HFFc6 (cell line): ENCODE measurements around the gene GC. TPM values are rescaled to one million over a fixed set of nuclear protein-coding genes. Genes with fewer than 3 reads are reported as not detected.
"Not testable (repeated sequence)": the region's sequence is repeated elsewhere in the genome, so short reads cannot be mapped to it uniquely, and the experiment has no call there.

ENCODE experiments used
- DNase-seq: peaks from one replicate; pipeline ENCODE4 v3.0.0-alpha.2; 2018
- H3K27ac Mint-ChIP-seq: 2 replicates; pipeline ENCODE4 v1.8.0; 2020; ENCODE audit warnings: mild to moderate bottlenecking, mixed read lengths
- H3K27me3 Mint-ChIP-seq: 2 replicates; pipeline ENCODE4 v1.8.0; 2021; ENCODE audit warnings: mild to moderate bottlenecking, moderate library complexity, mixed read lengths; ENCODE audit not compliant: insufficient read depth
- H3K36me3 Mint-ChIP-seq: 2 replicates; pipeline ENCODE4 v1.8.0; 2021; ENCODE audit warnings: low read depth, mixed read lengths
- H3K4me1 Mint-ChIP-seq: 2 replicates; pipeline ENCODE4 v1.8.0; 2020; ENCODE audit warnings: low read depth, mixed read lengths
- H3K4me3 Mint-ChIP-seq: 2 replicates; pipeline ENCODE4 v1.8.0; 2020; ENCODE audit warnings: mild to moderate bottlenecking, moderate library complexity, mixed read lengths
- H3K9me3 Mint-ChIP-seq: 2 replicates; pipeline ENCODE4 v1.8.0; 2020; ENCODE audit warnings: mild to moderate bottlenecking, mixed read lengths
- total RNA-seq, 6 experiments: library from RNA; stranded (reverse); fragmentation: NEBNext Ultra II Directional; extraction: Animal tissue kit (Norgen Biotek cat#: 25700); gene quantifications; 2 replicates in 1 of 6; 3 replicates in 5 of 6; pipeline ENCODE4 v1.2.3, GENCODE V29; 2021
- TF ChIP-seq, protein P1 (sequence below): fragments of 200-600 bp; sonication (generic); IDR thresholded peaks from 2 replicates; pipeline ENCODE4 v1.5.0; 2021; ENCODE audit warnings: antibody characterized with exemption, mild to moderate bottlenecking

GC gene
- total RNA-seq, 6 experiments from 2014 or later, result not detected

DNA sequence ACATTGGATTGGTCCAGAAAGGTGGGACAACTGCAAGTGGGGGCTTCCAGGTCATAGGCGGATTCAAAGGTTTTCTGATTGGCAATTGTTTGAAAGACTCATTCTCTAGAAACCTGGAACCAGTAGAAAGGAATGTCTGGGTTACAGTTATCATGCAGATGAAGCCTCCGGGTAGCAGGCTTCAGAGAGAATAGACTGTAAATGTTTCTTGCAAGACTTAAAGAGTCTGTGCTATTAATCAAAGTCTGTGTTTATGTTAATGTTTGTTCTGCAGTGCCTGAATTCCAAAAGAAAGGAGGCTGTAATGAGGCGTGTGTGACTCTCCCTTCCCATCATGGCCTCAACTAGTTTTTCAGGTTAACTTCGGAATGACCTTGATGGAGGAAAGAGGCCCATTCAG lies 43.9 kb upstream of the GC start:
- no peak overlapping the region for H3K27ac Mint-ChIP-seq
- H3K4me1 Mint-ChIP-seq, result no peaks in the 10 kb centered on the region
- H3K4me3 Mint-ChIP-seq, result no peak overlapping the region

DNA sequence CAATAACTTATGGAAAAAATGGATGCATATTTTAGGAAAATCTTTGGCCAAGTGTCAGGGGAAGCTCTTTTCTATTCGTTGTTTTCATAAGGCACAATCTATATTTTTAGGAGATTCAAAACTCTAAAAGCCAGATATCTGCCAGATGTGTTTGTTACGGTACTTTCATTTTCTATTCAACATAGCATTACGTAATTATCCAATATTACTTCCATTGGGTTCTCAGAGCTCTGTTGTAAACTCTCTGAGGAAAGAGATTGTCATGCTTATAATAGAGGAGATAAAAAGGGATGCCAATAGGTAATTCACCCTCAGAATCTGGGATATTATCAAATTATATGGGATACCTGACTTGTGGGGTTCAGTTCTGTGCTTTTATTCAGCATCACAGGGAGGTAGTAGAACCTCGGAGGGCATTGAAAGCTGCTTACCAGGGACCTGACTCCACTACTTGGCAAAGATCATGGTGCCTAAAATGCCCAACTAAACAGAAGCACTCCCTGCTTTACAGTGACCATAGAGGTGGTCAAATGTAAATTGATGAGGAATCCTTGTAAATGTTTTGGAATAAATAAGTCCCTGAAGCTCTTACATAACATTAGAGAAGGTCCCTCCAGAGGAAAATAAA lies 32.9 kb upstream of the GC start:
- no peaks in the 10 kb centered on the region for H3K27me3 Mint-ChIP-seq
- H3K4me1 Mint-ChIP-seq, result no peaks in the 10 kb centered on the region
- no peak overlapping the region for H3K27ac Mint-ChIP-seq
- no peaks in the 10 kb centered on the region for H3K9me3 Mint-ChIP-seq
- TF ChIP-seq, protein P1, sequence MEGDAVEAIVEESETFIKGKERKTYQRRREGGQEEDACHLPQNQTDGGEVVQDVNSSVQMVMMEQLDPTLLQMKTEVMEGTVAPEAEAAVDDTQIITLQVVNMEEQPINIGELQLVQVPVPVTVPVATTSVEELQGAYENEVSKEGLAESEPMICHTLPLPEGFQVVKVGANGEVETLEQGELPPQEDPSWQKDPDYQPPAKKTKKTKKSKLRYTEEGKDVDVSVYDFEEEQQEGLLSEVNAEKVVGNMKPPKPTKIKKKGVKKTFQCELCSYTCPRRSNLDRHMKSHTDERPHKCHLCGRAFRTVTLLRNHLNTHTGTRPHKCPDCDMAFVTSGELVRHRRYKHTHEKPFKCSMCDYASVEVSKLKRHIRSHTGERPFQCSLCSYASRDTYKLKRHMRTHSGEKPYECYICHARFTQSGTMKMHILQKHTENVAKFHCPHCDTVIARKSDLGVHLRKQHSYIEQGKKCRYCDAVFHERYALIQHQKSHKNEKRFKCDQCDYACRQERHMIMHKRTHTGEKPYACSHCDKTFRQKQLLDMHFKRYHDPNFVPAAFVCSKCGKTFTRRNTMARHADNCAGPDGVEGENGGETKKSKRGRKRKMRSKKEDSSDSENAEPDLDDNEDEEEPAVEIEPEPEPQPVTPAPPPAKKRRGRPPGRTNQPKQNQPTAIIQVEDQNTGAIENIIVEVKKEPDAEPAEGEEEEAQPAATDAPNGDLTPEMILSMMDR, result no peak
- H3K4me3 Mint-ChIP-seq, result no peak overlapping the region
- no peak for DNase-seq
- no peaks in the 10 kb centered on the region for H3K36me3 Mint-ChIP-seq

More for the DNA sequence above, 43.9 kb upstream of the GC start:
- TF ChIP-seq, protein P1, result no peak
- Mint-ChIP-seq H3K27me3 (no peaks in the 10 kb centered on the region; the same call in none of the 2 replicates), H3K9me3 (no peaks in the 10 kb centered on the region; the same call in 1 of the 2 replicates), H3K36me3 (no peaks in the 10 kb centered on the region)
- DNase-seq, result no peak

DNA sequence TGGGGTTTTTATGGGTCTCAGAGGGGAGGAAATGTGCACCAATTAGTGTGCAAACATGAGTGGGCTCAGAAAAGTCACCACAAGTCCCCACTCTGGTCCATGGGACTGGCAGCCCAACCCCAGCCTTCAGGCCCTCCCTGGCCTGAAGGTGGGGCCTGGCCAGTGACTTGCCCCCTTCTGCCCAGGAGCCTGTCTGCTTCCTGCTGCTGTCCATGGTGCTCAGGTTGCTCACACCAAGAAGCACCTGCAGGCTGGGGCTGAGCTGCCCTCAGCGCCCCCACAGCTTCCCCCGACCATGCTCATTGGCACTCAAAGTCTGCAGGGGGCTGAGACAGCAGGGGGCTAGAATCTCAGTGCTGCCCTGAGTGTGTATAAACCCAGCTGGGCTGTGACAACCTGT lies 30.6 kb upstream of the GC start:
- Mint-ChIP-seq H3K27me3 (no peaks in the 10 kb centered on the region), H3K9me3 (no peaks in the 10 kb centered on the region), H3K4me1 (no peaks in the 10 kb centered on the region), H3K27ac (no peak overlapping the region), H3K4me3 (no peak overlapping the region), H3K36me3 (no peaks in the 10 kb centered on the region)
- no peak for DNase-seq
- TF ChIP-seq, protein P1, result no peak

DNA sequence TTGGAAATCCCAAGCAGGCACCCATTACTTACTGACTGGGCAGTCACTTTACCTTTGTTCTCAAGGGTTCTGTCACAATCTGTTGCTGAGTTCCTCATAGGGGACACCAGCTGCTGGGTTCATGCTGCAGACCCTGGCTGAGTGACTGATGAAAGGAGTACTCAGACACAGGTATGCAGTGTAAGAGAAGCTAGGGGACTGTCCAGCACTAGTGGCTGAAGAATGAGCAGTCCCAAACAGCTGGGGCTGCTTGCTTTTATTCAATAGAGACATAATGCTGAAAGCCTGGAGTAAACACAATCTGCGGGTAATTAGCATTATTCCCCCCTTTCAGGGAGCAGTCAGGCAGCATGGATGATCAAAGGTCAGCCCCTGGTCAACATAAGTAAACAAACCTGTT lies 25.9 kb upstream of the GC start:
- DNase-seq, H3K4me3 Mint-ChIP-seq, H3K4me1 Mint-ChIP-seq, H3K27ac Mint-ChIP-seq, H3K36me3 Mint-ChIP-seq, H3K27me3 Mint-ChIP-seq, H3K9me3 Mint-ChIP-seq: not testable (repeated sequence)

DNA sequence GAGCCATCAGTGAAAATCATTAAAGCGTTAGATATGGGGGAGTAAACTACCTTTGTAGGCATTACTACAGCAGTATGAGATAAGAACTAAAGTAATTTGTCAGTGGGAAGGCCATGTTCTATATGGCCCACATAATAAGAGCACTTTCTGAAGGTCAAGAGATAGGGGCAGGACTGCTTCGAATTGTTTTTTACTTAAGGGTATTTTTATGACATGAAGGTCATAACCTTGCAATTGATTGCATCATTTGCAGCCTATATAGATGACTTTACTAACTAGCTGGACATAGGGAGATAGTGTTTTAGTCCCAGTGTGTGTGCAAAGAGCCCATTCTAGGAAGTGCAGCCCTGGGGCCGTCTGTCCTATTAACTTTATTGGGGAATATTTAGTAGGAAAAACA lies 23.6 kb upstream of the GC start:
- TF ChIP-seq, protein P1, result no peak
- Mint-ChIP-seq H3K36me3 (no peaks in the 10 kb centered on the region), H3K27me3 (no peaks in the 10 kb centered on the region), H3K4me3 (no peak overlapping the region), H3K9me3 (peaks cover 5% of the 10 kb centered on the region), H3K27ac (no peak overlapping the region), H3K4me1 (no peaks in the 10 kb centered on the region)
- DNase-seq, result no peak

DNA sequence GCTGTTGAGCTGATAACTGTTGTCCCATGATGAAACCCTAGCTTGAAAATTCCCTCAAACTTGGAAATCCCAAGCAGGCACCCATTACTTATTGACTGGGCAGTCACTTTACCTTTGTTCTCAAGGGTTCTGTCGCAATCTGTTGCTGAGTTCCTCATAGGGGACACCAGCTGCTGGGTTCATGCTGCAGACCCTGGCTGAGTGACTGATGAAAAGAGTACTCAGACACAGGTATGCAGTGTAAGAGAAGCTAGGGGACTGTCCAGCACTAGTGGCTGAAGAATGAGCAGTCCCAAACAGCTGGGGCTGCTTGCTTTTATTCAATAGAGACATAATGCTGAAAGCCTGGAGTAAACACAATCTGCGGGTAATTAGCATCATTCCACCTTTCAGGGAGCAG lies 21.4 kb upstream of the GC start:
- H3K27ac Mint-ChIP-seq, H3K4me3 Mint-ChIP-seq, DNase-seq, H3K4me1 Mint-ChIP-seq, H3K9me3 Mint-ChIP-seq, H3K36me3 Mint-ChIP-seq, H3K27me3 Mint-ChIP-seq: not testable (repeated sequence)

DNA sequence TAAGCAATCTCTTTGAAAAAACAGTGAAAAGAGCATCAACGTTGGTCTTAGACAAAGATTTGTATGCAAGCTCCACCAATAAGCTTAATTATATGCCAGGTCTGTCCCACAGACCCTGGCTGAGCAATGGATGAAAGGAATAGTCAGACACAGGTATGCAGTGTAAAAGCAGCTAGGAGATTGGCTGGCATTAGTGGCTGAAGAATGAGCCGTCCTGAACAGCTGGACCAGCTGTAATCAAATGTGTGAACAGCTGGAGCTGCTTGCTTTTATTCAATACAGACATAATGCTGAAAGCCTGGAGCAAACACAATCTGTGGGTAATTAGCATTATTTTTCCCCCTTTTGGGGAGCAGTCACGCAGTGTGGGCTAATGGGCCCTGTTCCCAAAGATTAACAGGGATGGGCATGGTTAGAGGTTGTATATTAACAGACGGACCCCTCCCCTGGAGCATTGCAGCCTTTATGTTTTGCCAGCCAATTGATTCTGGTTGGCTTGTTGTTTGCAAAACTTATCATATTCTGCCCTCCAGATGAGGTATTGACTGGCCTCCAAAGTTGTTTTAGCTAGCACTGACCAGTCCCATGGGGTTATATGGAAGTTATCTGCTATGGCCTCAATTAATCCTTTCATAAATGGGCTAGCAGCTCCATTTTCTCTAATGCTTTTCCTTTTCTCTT lies 20.3 kb upstream of the GC start:
- not testable (repeated sequence) for H3K27ac Mint-ChIP-seq, DNase-seq, H3K4me3 Mint-ChIP-seq, H3K27me3 Mint-ChIP-seq, H3K4me1 Mint-ChIP-seq, H3K9me3 Mint-ChIP-seq, H3K36me3 Mint-ChIP-seq
